Heart left ventricle (tissue), 16 donors: ENCODE measurements around the gene CHCHD4. TPM values are rescaled to one million over a fixed set of nuclear protein-coding genes. Genes with fewer than 3 reads are reported as not detected.

Experiments
- ATAC-seq, 4 donors: fragments of 200-7000 bp; cut with Tn5 transposase; one replicate each; pipeline ENCODE4 v1.9.1; 2020 to 2022; ENCODE audit warnings: moderate library complexity in 4 of 4, mild to moderate bottlenecking in 3 of 4, moderate number of reproducible peaks in 1 of 4
- DNase-seq, 5 donors: peaks; one replicate each; pipeline ENCODE4 v3.0.0-alpha.2; 2020
- H3K27ac ChIP-seq, 12 donors: fragments of 200-600 bp; sonication (generic) in 4 of 12; one replicate each; pipeline versions ENCODE4 v1.5.0 to v1.8.0; 2016 to 2022; ENCODE audit warnings: mild to moderate bottlenecking in 2 of 12
- H3K27me3 ChIP-seq, 9 donors: fragments of 200-600 bp; sonication (generic) in 2 of 9; one replicate each; pipeline versions ENCODE4 v1.5.1 to v1.8.0; 2016 to 2022; ENCODE audit warnings: mild to moderate bottlenecking in 3 of 9
- H3K36me3 ChIP-seq, 9 donors: fragments of 200-600 bp; sonication (generic) in 2 of 9; one replicate each; pipeline versions ENCODE4 v1.5.0 to v1.8.0; 2018 to 2022; ENCODE audit warnings: mild to moderate bottlenecking in 2 of 9
- H3K4me1 ChIP-seq, 12 donors: fragments of 200-600 bp; sonication (generic) in 4 of 12; one replicate each; pipeline versions ENCODE4 v1.5.0 to v1.8.0; 2016 to 2022; ENCODE audit warnings: mild to moderate bottlenecking in 3 of 12
- H3K4me3 ChIP-seq, 12 donors: fragments of 200-600 bp; sonication (generic) in 4 of 12; one replicate each; pipeline versions ENCODE4 v1.5.0 to v1.8.0; 2017 to 2022; ENCODE audit warnings: mild to moderate bottlenecking in 9 of 12, moderate library complexity in 4 of 12
- H3K9me3 ChIP-seq, 12 donors: fragments of 200-600 bp; sonication (generic) in 4 of 12; one replicate each; pipeline versions ENCODE4 v1.5.0 to v1.8.0; 2016 to 2022; ENCODE audit warnings: mild to moderate bottlenecking in 1 of 12
- POLR2A ChIP-seq, 2 donors: fragments of 450-650 bp; IDR thresholded peaks; one replicate each; pipeline ENCODE4 v1.6.1; 2017; ENCODE audit warnings: antibody characterized with exemption in 2 of 2, mild to moderate bottlenecking in 2 of 2, moderate library complexity in 2 of 2
- WGBS, 4 donors: extraction: QIAGEN DNeasy Blood & Tissue Kit in 2 of 4; methylation state at CpG; one replicate each; pipeline versions ENCODE4 v1.1.5 to v1.1.7; 2013 to 2018; 5-methylcytosine and 5-hydroxymethylcytosine counted together
- intact Hi-C, 10 donors: fragments of 100-400 bp; cut with DNase I; formaldehyde crosslinking; loops; one replicate each; pipeline versions ENCODE4 v1.11.1 to v1.14.2; 2022
- polyA plus RNA-seq, 2 donors: library from polyadenylated mRNA; stranded (reverse); fragments of 200-250 nt; gene quantifications; one replicate each; pipeline ENCODE4 v1.2.3, GENCODE V29; 2013
- total RNA-seq, 9 donors: library from RNA; depleted of rRNA in 2 of 9; stranded (reverse); fragments of >200 nt in 2 of 9; fragmentation: NEBNext Ultra II Directional in 3 of 9; extraction: Animal tissue kit (Norgen Biotek cat#: 25700) in 3 of 9; gene quantifications; one replicate each; pipeline versions ENCODE4 v1.1.0 to v1.2.4, GENCODE V29; 2016 to 2023
- TF ChIP-seq, protein P1 (sequence below), 12 donors: fragments of 200-600 bp; sonication (generic) in 4 of 12; IDR thresholded peaks; one replicate each; pipeline versions ENCODE4 v1.5.0 to v1.8.0; 2018 to 2022; ENCODE audit warnings: antibody characterized with exemption in 12 of 12, mild to moderate bottlenecking in 5 of 12
- donor health status: ischemic (EF 13 %, LVEDD 7.1; RV severe dilation, severe dysfunction).
- donor health status: healthy with polysubstance abuse.
- donor health status: DM: no; HTN: yes; CAD: no.
- donor health status: DM: no; HTN: no; CAD: no.
- donor health status: ischemic (EF 25% LVEDD 6.9; RV normal size, moderate dysfunction).
- donor health status: ischemic (EF 25% LVEDD 5.7; RV mildly dilated, moderate dysfunction).
- donor health status: healthy.
- donor health status: DM: yes; HTN: yes; CAD: no.
- donor health status: ischemic (EF 35%, LVEDD 5.7; RV mildly dilated, moderate dysfunction).
- donor health status: nonischemic (EF 11% LVEDD 7.7; RV severe dilation, severe dysfunction).
- donor health status: DM: yes; HTN: yes; CAD: no.
- donor health status: PGD.
- donor health status: ischemic (EF 29% LVEDD 5.4; RV normal size, mild dysfunction).
- donor health status: nonischemic (EF 23%, LVEDD 6.1; RV moderate dilation, normal function).

The CHCHD4 gene
- total and polyA plus RNA-seq, 11 donors = 14.8 to 31.3 (median 25.9) TPM

DNA sequence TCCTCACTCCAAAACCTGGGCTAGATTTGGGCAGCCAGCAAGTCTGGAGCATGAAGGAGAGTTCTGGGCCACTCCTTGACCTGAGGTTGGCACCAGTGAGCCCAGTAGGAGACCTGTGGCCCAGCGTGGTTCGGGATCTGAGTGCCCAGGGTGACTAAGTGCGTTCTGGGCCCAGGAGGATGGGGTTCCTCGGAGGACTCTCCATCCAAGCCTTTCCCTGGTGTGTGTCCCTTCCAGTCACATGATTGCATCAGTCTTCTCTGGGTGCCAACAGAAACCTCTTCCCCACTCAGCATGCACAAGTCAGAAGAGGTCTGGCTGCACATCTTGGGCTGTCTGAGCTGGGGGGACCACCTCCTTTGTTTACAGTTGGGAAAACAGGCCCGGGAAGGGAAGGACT, 15.1 kb upstream of the CHCHD4 start:
- DNase-seq = peak in 1 of 5 donors; percentile 2
- Histone ChIP-seq H3K4me1 (peaks cover 0 to 53% (median 35%) of the 10 kb centered on the region in 12 donors), H3K27me3 (no peaks in the 10 kb centered on the region), H3K4me3 (no peak overlapping the region), H3K27ac (no peak overlapping the region), H3K36me3 (peaks cover 0 to 83% (median 61%) of the 10 kb centered on the region in 9 donors), H3K9me3 (no peaks in the 10 kb centered on the region)
- TF ChIP-seq, protein P1, sequence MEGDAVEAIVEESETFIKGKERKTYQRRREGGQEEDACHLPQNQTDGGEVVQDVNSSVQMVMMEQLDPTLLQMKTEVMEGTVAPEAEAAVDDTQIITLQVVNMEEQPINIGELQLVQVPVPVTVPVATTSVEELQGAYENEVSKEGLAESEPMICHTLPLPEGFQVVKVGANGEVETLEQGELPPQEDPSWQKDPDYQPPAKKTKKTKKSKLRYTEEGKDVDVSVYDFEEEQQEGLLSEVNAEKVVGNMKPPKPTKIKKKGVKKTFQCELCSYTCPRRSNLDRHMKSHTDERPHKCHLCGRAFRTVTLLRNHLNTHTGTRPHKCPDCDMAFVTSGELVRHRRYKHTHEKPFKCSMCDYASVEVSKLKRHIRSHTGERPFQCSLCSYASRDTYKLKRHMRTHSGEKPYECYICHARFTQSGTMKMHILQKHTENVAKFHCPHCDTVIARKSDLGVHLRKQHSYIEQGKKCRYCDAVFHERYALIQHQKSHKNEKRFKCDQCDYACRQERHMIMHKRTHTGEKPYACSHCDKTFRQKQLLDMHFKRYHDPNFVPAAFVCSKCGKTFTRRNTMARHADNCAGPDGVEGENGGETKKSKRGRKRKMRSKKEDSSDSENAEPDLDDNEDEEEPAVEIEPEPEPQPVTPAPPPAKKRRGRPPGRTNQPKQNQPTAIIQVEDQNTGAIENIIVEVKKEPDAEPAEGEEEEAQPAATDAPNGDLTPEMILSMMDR (IDR thresholded peaks at IDR 0.05) = no peak
- no peak for TF ChIP-seq POLR2A (IDR thresholded peaks at IDR 0.05)
- ATAC-seq = no peak
- intact Hi-C loops = loop anchor here in 1 of 10 donors (10.0 kb wide), 1 partner anchor 485 kb away; no protein-coding TSS in a partner anchor
- 90 to 93% (median 91%) methylated on average over 5 of the region's 5 CpGs for WGBS, 4 donors

DNA sequence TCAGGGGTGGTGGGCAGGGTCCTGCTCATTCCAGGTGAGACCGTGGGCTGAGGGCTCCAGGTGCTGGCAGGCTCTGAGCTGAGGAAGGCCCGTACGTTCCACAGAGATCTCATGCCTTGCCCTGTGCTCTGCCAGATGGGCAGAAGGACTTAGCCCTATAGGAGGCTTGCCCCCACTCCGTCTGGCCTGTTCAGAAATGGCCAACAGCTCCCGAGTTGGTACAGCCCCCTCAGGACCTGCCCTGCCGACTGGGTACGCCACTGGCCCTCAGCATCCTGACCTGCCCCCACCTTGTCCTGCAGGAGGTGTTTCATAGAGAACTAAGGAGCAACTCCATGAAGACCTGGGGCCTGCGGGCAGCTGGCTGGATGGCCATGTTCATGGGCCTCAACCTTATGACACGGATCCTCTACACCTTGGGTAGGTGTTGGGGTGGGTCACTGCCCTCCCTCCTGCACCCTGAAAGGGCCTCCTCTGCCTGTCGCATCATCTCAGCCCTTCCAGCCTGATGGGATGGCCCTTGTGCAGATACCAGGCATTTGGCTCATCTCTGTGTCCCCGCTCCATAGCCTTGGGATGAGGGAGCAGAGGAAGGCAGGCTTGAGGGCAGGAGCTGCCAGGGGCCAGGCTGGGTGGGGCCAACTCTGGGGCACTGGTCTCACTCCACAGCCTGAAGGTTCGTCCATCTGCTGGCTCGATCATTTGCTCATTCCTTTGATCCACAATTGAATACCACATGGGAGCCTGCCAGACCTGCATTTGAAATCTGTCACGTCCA, 14.4 kb upstream of the CHCHD4 start:
- H3K4me1 ChIP-seq = peaks cover 0 to 46% (median 28%) of the 10 kb centered on the region in 12 donors
- DNase-seq (peak in 1 of 5 donors; percentile 5), ATAC-seq (no peak)
- H3K27ac ChIP-seq = no peak overlapping the region
- intact Hi-C loops = no loop called here
- no peak overlapping the region for H3K4me3 ChIP-seq
- H3K27me3 ChIP-seq = no peaks in the 10 kb centered on the region
- TF ChIP-seq, protein P1 (IDR thresholded peaks at IDR 0.05) = no peak
- no peak for TF ChIP-seq POLR2A (IDR thresholded peaks at IDR 0.05)
- 88 to 94% (median 93%) methylated on average over 10 to 14 of the region's 14 CpGs for WGBS, 4 donors
- peaks cover 0 to 90% (median 68%) of the 10 kb centered on the region in 9 donors for H3K36me3 ChIP-seq
- H3K9me3 ChIP-seq = no peaks in the 10 kb centered on the region

DNA sequence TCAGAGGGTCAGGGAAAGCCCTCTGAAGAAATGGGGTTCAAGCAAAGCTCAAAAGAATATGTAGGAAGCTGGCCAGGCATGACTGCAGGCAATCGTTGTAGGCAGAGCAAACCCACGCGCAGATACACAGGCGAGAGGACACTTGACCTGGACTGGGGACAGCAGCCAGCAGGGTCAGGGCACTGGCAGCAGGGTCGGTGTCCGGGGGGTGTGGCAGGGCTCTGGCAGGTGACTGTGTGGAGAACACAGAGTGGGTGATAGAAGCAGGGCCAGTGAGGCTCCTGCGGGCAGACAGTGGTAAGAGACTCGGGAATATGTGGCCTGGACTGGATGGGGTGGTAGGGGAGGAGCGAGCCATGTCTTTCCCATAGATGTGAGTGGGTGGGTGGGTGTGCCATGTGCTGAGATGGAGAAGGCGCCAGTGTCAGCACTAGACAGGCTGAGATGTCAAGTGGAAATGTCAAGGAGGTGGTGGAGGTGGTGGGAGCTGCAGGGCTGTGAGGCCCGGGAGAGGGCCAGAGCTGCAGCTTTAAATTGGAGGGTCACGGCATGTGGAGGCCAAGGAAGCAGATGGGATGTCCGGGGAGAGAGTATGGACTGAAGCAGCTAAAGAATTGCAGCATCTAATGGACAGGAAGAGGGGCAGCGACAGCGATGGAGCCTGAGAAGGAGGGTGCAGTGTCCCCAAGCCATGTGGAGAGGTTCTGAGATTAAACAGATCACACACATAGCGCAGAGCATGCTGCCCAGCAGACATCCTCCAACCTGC, 13.6 kb upstream of the CHCHD4 start:
- Histone ChIP-seq H3K36me3 (peaks cover 0 to 98% (median 76%) of the 10 kb centered on the region in 9 donors), H3K9me3 (no peaks in the 10 kb centered on the region), H3K27ac (peak overlapping the region in 2 of 12 donors; percentile 52 to 72), H3K4me1 (peaks cover 0 to 39% (median 20%) of the 10 kb centered on the region in 12 donors), H3K4me3 (no peak overlapping the region), H3K27me3 (no peaks in the 10 kb centered on the region)
- peak in 1 of 5 donors; percentile 6 for DNase-seq
- ATAC-seq = no peak
- TF ChIP-seq, protein P1 (IDR thresholded peaks at IDR 0.05) = no peak
- no peak for TF ChIP-seq POLR2A (IDR thresholded peaks at IDR 0.05)
- intact Hi-C loops = no loop called here
- 86 to 89% (median 88%) methylated on average over 16 of the region's 16 CpGs for WGBS, 4 donors

DNA sequence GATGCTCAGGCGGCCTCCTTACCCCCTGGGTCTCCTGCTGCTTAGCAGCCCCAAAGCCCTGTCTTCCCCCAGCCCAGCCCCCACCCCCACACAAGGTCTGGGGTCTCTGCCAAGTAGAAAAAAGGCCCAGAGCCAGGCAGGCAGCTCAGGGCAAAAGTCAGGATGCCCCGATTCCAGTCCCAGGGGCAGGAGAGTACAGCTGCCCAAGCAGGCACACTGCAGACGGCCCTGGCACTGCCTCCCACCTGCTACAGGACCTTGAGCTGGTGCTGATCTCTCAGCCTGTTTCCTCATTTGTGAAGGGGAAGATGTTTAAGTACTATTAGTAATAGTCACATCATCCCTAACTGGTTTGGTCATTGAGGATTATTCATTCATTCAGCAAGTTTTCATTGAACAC, 12.8 kb upstream of the CHCHD4 start:
- intact Hi-C loops = no loop called here
- 50 to 64% (median 53%) methylated on average over 2 to 3 of the region's 3 CpGs for WGBS, 4 donors
- TF ChIP-seq, protein P1 (IDR thresholded peaks at IDR 0.05) = no peak
- TF ChIP-seq POLR2A (IDR thresholded peaks at IDR 0.05) = no peak
- ATAC-seq (peak in 3 of 4 donors; percentile 1 to 3 (median 2)), DNase-seq (no peak)
- Histone ChIP-seq H3K36me3 (peaks cover 0 to 99% (median 84%) of the 10 kb centered on the region in 9 donors), H3K4me1 (peaks cover 0 to 30% (median 14%) of the 10 kb centered on the region in 12 donors), H3K27me3 (no peaks in the 10 kb centered on the region), H3K27ac (peak overlapping the region in 9 of 12 donors; percentile 13 to 72 (median 52)), H3K4me3 (no peak overlapping the region), H3K9me3 (no peaks in the 10 kb centered on the region)
